ENCODE measurements around the gene CAMSAP3.

CAMSAP3 gene

GRCh38 chr19:7549429-7550148, 46.1 kb upstream of the CAMSAP3 start:
- TF ChIP-seq CTCF (IDR thresholded peaks at IDR 0.05; ENCODE audit: low read length) (no peak), EZH2 (IDR thresholded peaks at IDR 0.05; ENCODE audit: borderline replicate concordance, low read length) (no peak)
- Histone ChIP-seq H3K4me3 (ENCODE audit: low read depth, low read length, poor library complexity, severe bottlenecking) (no peak overlapping the region), H3K4me2 (ENCODE audit: low read length) (no peak overlapping the region), H3K9ac (ENCODE audit: low read length) (no peak overlapping the region), H3K27me3 (ENCODE audit: insufficient read depth, low read length) (no peaks in the 10 kb centered on the region), H3K27ac (ENCODE audit: low read depth, low read length, poor library complexity, severe bottlenecking) (no peak overlapping the region), H3F3A (ENCODE audit: insufficient read depth, low read length) (no peaks in the 10 kb centered on the region), H3K36me3 (ENCODE audit: insufficient read depth, low read length) (peaks cover 29% of the 10 kb centered on the region), H2AFZ (ENCODE audit: low read length) (no peak overlapping the region), H3K9me2 (ENCODE audit: low read depth, low read length) (no peaks in the 10 kb centered on the region), H3K4me1 (ENCODE audit: insufficient read depth, low read length, severe bottlenecking) (no peaks in the 10 kb centered on the region), H4K20me1 (ENCODE audit: insufficient read depth, low read length) (no peaks in the 10 kb centered on the region), H3K9me3 (ENCODE audit: low read length) (no peaks in the 10 kb centered on the region), H3K79me2 (ENCODE audit: insufficient read depth, low read length) (no peaks in the 10 kb centered on the region)

GRCh38 chr19:7550169-7550770, 45.4 kb upstream of the CAMSAP3 start:
- no peaks in the 10 kb centered on the region for H3K9me2 ChIP-seq (ENCODE audit: low read depth, low read length)
- no peak overlapping the region for H3K27ac ChIP-seq (ENCODE audit: low read depth, low read length, poor library complexity, severe bottlenecking)
- H3K9me3 ChIP-seq (ENCODE audit: low read length), result no peaks in the 10 kb centered on the region
- peaks cover 32% of the 10 kb centered on the region for H3K36me3 ChIP-seq (ENCODE audit: insufficient read depth, low read length)
- H3K4me1 ChIP-seq (ENCODE audit: insufficient read depth, low read length, severe bottlenecking), result no peaks in the 10 kb centered on the region
- H4K20me1 ChIP-seq (ENCODE audit: insufficient read depth, low read length), result no peaks in the 10 kb centered on the region
- H2AFZ ChIP-seq (ENCODE audit: low read length), result no peak overlapping the region
- no peak overlapping the region for H3K9ac ChIP-seq (ENCODE audit: low read length)
- no peaks in the 10 kb centered on the region for H3K27me3 ChIP-seq (ENCODE audit: insufficient read depth, low read length)
- no peak for TF ChIP-seq EZH2 (IDR thresholded peaks at IDR 0.05; ENCODE audit: borderline replicate concordance, low read length)
- H3F3A ChIP-seq (ENCODE audit: insufficient read depth, low read length), result no peaks in the 10 kb centered on the region
- no peak overlapping the region for H3K4me2 ChIP-seq (ENCODE audit: low read length)
- H3K79me2 ChIP-seq (ENCODE audit: insufficient read depth, low read length), result no peaks in the 10 kb centered on the region
- H3K4me3 ChIP-seq (ENCODE audit: low read depth, low read length, poor library complexity, severe bottlenecking), result no peak overlapping the region

- Histone ChIP-seq H3K27ac (ENCODE audit: low read depth, low read length, poor library complexity, severe bottlenecking) (no peak overlapping the region), H3K4me3 (ENCODE audit: low read depth, low read length, poor library complexity, severe bottlenecking) (no peak overlapping the region)
These were observed 44.5 kb upstream of the CAMSAP3 start for GRCh38 chr19:7550987-7551761.

More at GRCh38 chr19:7550987-7551761, 44.5 kb upstream of the CAMSAP3 start:
- no peak overlapping the region for H2AFZ ChIP-seq (ENCODE audit: low read length)
- H3K79me2 ChIP-seq (ENCODE audit: insufficient read depth, low read length), result no peaks in the 10 kb centered on the region
- TF ChIP-seq EZH2 (IDR thresholded peaks at IDR 0.05; ENCODE audit: borderline replicate concordance, low read length) (no peak), CTCF (IDR thresholded peaks at IDR 0.05; ENCODE audit: low read length) (no peak)
- H3F3A ChIP-seq (ENCODE audit: insufficient read depth, low read length), result no peaks in the 10 kb centered on the region
- peaks cover 36% of the 10 kb centered on the region for H3K36me3 ChIP-seq (ENCODE audit: insufficient read depth, low read length)
- H3K4me2 ChIP-seq (ENCODE audit: low read length), result no peak overlapping the region
- H3K9me3 ChIP-seq (ENCODE audit: low read length), result no peaks in the 10 kb centered on the region
- no peaks in the 10 kb centered on the region for H3K4me1 ChIP-seq (ENCODE audit: insufficient read depth, low read length, severe bottlenecking)
- H3K9me2 ChIP-seq (ENCODE audit: low read depth, low read length), result no peaks in the 10 kb centered on the region
- H4K20me1 ChIP-seq (ENCODE audit: insufficient read depth, low read length), result no peaks in the 10 kb centered on the region
- H3K27me3 ChIP-seq (ENCODE audit: insufficient read depth, low read length), result no peaks in the 10 kb centered on the region
- no peak overlapping the region for H3K9ac ChIP-seq (ENCODE audit: low read length)
